Pons (tissue), 1 donor: ENCODE measurements around the gene DGLUCY.
"Not testable (repeated sequence)": the region's sequence is repeated elsewhere in the genome, so short reads cannot be mapped to it uniquely, and the experiment has no call there.

Experiments used
- DNase-seq: peaks from one replicate; pipeline ENCODE4 v3.0.0-alpha.2; 2016; ENCODE audit warnings: low spot score

Gene DGLUCY

GRCh38 chr14:91169951-91170350 lies 56.1 kb downstream of the DGLUCY start:
- no peak for DNase-seq

- DNase-seq: peak; percentile 78
These were observed 56.7 kb downstream of the DGLUCY start for GRCh38 chr14:91170504-91171121.

- no peak for DNase-seq
These were observed 57.4 kb downstream of the DGLUCY start for GRCh38 chr14:91171291-91171690.

GRCh38 chr14:91173221-91173670 lies 59.4 kb downstream of the DGLUCY start:
- DNase-seq: peak; percentile 80

GRCh38 chr14:91173904-91174303 lies 60.0 kb downstream of the DGLUCY start:
- no peak for DNase-seq

GRCh38 chr14:91175291-91176201 lies 61.7 kb downstream of the DGLUCY start:
- DNase-seq: no peak

GRCh38 chr14:91177073-91178034 lies 63.5 kb downstream of the DGLUCY start:
- peak; percentile 50 for DNase-seq

- DNase-seq: no peak
These were observed 66.7 kb downstream of the DGLUCY start for GRCh38 chr14:91180611-91181010.

GRCh38 chr14:91182753-91183152 lies 68.9 kb downstream of the DGLUCY start:
- not testable (repeated sequence) for DNase-seq

- DNase-seq: no peak
These were observed 70.7 kb downstream of the DGLUCY start for GRCh38 chr14:91184559-91184958.

GRCh38 chr14:91185721-91186120 lies 71.8 kb downstream of the DGLUCY start:
- no peak for DNase-seq

GRCh38 chr14:91186515-91187066 lies 72.7 kb downstream of the DGLUCY start:
- no peak for DNase-seq

GRCh38 chr14:91187271-91187670 lies 73.4 kb downstream of the DGLUCY start:
- DNase-seq: no peak

GRCh38 chr14:91190853-91191252 lies 77.0 kb downstream of the DGLUCY start:
- DNase-seq: no peak

GRCh38 chr14:91193069-91193468 lies 79.2 kb downstream of the DGLUCY start:
- DNase-seq: no peak

GRCh38 chr14:91195881-91196280 lies 82.0 kb downstream of the DGLUCY start:
- DNase-seq: no peak

GRCh38 chr14:91197631-91198030 lies 83.8 kb downstream of the DGLUCY start:
- no peak for DNase-seq

GRCh38 chr14:91200802-91201201 lies 86.9 kb downstream of the DGLUCY start:
- not testable (repeated sequence) for DNase-seq

- DNase-seq: no peak
These were observed 88.5 kb downstream of the DGLUCY start for GRCh38 chr14:91202234-91202974.

GRCh38 chr14:91204657-91205056 lies 90.8 kb downstream of the DGLUCY start:
- DNase-seq: no peak

GRCh38 chr14:91205459-91205858 lies 91.6 kb downstream of the DGLUCY start:
- no peak for DNase-seq
